Colon (tissue), 2 donors: ENCODE data around the gene TAS2R40.

Source experiments
- FAIRE-seq: peaks from 2 replicates; lab custom pipeline; 2012; peaks lifted over from hg19 to GRCh38; lab: Jason Lieb, UNC
- donor health status: control.
- donor health status: control.

Gene TAS2R40

GRCh38 chr7:143225047-143225446 lies 3.2 kb downstream of the TAS2R40 start:
- no peak for FAIRE-seq

GRCh38 chr7:143227806-143228205 lies 6.0 kb downstream of the TAS2R40 start:
- no peak for FAIRE-seq

- FAIRE-seq, result no peak
Observed at GRCh38 chr7:143229054-143229790, 7.4 kb downstream of the TAS2R40 start.

- no peak for FAIRE-seq
Observed at GRCh38 chr7:143230602-143231457, 9.0 kb downstream of the TAS2R40 start.

- FAIRE-seq, result no peak
Observed at GRCh38 chr7:143233816-143234532, 12.1 kb downstream of the TAS2R40 start.

GRCh38 chr7:143234533-143234875 lies 12.7 kb downstream of the TAS2R40 start:
- FAIRE-seq, result no peak

- FAIRE-seq, result no peak
Observed at GRCh38 chr7:143235561-143235960, 13.7 kb downstream of the TAS2R40 start.

- FAIRE-seq, result no peak
Observed at GRCh38 chr7:143236408-143236990, 14.7 kb downstream of the TAS2R40 start.

GRCh38 chr7:143237366-143237765 lies 15.5 kb downstream of the TAS2R40 start:
- FAIRE-seq, result no peak

GRCh38 chr7:143238289-143238980 lies 16.6 kb downstream of the TAS2R40 start:
- FAIRE-seq, result no peak

- no peak for FAIRE-seq
Observed at GRCh38 chr7:143239813-143240212, 18.0 kb downstream of the TAS2R40 start.

GRCh38 chr7:143240291-143241168 lies 18.7 kb downstream of the TAS2R40 start:
- FAIRE-seq, result no peak

GRCh38 chr7:143242306-143242705 lies 20.5 kb downstream of the TAS2R40 start:
- no peak for FAIRE-seq

- FAIRE-seq, result no peak
Observed at GRCh38 chr7:143243111-143243510, 21.3 kb downstream of the TAS2R40 start.

GRCh38 chr7:143243614-143244013 lies 21.8 kb downstream of the TAS2R40 start:
- FAIRE-seq, result no peak

- FAIRE-seq, result no peak
Observed at GRCh38 chr7:143244321-143244720, 22.5 kb downstream of the TAS2R40 start.

- FAIRE-seq, result peak; percentile 93
Observed at GRCh38 chr7:143245123-143245522, 23.3 kb downstream of the TAS2R40 start.

GRCh38 chr7:143247372-143247771 lies 25.5 kb downstream of the TAS2R40 start:
- FAIRE-seq, result no peak

- FAIRE-seq, result no peak
Observed at GRCh38 chr7:143248761-143249354, 27.0 kb downstream of the TAS2R40 start.

GRCh38 chr7:143250199-143250598 lies 28.4 kb downstream of the TAS2R40 start:
- FAIRE-seq, result no peak
